Mammary epithelial cell (primary cell): ENCODE measurements around the gene ABCG1.

Source experiments
- CTCF ChIP-seq, 2 donors: IDR thresholded peaks in 1 of 2; conservative IDR thresholded peaks in 1 of 2; 2 replicates each; pipeline ENCODE4 v1.5.1; 2011 to 2012; ENCODE audit warnings: inconsistent platforms in 2 of 2, low read length in 2 of 2, mild to moderate bottlenecking in 2 of 2, control low read depth in 1 of 2, low read depth in 1 of 2; ENCODE audit not compliant: insufficient read depth in 1 of 2; ENCODE audit errors: extremely low read depth in 1 of 2
- EZH2 ChIP-seq: IDR thresholded peaks from 2 replicates; pipeline ENCODE4 v1.6.1; 2012; ENCODE audit warnings: low read length, inconsistent platforms, borderline replicate concordance

- TF ChIP-seq CTCF (conservative IDR thresholded peaks at IDR 0.05 in 1 of 2, IDR thresholded peaks at IDR 0.05 in 1 of 2; ENCODE audit: extremely low read depth in 1 of 2, insufficient read depth in 1 of 2, low read depth in 1 of 2, low read length in 2 of 2) (no peak), EZH2 (no peak)
These were observed 20.6 kb downstream of the ABCG1 start for GRCh38 chr21:42239556-42239955.
